Esophagus muscularis mucosa (tissue), 3 donors: ENCODE measurements around the gene ATRN.

Source experiments
- POLR2A ChIP-seq: fragments of 450-650 bp; IDR thresholded peaks from one replicate; pipeline ENCODE4 v1.6.1; 2017; ENCODE audit warnings: antibody characterized with exemption, moderate library complexity, mild to moderate bottlenecking, low read depth
- POLR2AphosphoS5 ChIP-seq, 2 donors: sonication (generic); formaldehyde crosslinking; IDR thresholded peaks; one replicate each; pipeline ENCODE4 v1.6.1; 2017; ENCODE audit warnings: antibody characterized with exemption in 2 of 2
- TF ChIP-seq, protein P1 (sequence below), 3 experiments: fragments of 200-600 bp in 2 of 3; fragments of 450-650 bp in 1 of 3; sonication (generic) in 2 of 3; IDR thresholded peaks; one replicate each; pipeline ENCODE4 v1.5.1; 2017 to 2019; ENCODE audit warnings: antibody characterized with exemption in 3 of 3, mild to moderate bottlenecking in 2 of 3, moderate library complexity in 1 of 3

DNA sequence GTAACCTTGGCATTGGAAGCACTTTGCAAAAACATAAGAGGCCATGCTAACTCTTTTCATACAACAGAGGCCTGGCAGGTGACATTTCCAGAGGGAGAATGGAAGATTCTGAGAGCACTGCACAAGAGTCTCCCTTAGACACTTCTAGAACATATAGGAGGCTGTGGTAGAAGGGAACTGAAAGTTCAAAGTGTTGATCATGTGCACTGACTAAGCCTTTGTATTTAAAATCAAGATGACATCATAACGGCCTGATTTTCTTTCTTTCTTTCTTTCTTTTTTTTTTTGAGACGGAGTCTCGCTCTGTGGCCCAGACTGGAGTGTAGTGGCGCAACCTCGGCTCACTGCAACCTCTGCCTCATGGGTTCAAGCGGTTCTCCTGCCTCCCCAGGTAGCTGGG is 36.6 kb upstream of the ATRN start:
- TF ChIP-seq, protein P1, sequence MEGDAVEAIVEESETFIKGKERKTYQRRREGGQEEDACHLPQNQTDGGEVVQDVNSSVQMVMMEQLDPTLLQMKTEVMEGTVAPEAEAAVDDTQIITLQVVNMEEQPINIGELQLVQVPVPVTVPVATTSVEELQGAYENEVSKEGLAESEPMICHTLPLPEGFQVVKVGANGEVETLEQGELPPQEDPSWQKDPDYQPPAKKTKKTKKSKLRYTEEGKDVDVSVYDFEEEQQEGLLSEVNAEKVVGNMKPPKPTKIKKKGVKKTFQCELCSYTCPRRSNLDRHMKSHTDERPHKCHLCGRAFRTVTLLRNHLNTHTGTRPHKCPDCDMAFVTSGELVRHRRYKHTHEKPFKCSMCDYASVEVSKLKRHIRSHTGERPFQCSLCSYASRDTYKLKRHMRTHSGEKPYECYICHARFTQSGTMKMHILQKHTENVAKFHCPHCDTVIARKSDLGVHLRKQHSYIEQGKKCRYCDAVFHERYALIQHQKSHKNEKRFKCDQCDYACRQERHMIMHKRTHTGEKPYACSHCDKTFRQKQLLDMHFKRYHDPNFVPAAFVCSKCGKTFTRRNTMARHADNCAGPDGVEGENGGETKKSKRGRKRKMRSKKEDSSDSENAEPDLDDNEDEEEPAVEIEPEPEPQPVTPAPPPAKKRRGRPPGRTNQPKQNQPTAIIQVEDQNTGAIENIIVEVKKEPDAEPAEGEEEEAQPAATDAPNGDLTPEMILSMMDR (IDR thresholded peaks at IDR 0.05) = no peak
- TF ChIP-seq POLR2A (no peak), POLR2AphosphoS5 (IDR thresholded peaks at IDR 0.05) (no peak)
